ENCODE data around the gene TMED7.

Gene TMED7

DNA sequence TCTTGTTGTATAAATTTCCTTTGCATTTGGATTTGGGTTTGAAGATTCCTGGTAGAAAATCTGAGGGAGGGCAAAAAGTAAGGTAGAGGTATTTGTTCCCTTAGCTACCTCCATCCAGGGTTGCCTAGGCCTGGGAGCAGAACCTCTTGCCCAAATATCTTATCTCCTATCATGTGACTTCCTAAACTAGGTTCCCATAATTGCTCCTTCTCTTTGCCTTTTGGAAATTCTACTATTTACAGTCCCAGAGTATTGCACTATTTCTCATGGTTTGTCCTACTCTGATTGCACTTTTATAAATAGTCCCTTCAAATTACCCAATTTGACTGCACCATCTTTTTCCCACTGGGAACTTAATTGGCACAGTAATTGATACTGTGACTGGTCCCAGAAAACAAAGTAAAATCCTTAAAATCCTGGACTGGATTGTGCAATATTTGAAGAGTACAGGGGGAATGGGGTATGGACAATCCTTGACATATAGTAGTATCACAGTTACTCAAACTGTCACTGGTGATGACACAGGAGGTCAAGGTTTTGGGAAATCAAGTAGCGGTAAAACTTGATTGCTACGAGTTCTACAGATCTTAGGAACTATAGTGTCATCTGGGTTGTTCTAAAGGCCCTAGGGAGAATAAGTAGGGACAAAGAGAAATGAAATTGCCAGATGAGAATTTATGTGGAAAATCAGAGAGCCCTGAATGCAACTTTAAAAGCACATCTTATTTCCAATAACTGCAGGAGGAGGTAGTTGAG, 31.5 kb upstream of the TMED7 start:
- TF ChIP-seq CTCF (IDR thresholded peaks at IDR 0.05), result no peak

DNA sequence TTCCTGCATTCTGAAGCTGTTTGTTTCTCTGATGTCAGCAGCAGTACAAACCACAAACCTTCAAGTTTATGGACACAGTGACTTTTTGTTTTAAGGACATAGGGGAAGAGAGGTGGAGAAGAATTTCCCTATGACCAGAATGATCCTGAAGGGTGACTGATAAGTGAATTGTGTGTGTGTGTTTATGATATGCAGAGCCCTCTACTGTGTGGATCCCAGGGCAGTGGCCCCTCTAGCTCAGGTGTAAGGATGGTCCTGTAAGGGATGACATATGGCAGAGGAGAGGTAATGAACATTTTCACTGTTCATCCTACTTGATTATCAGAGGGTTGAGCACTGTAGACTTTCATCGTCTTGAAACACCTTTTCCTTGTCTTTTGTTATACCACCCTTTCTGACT, 30.6 kb upstream of the TMED7 start:
- no peak for TF ChIP-seq CTCF (IDR thresholded peaks at IDR 0.05)

- TF ChIP-seq CTCF (IDR thresholded peaks at IDR 0.05), result no peak
Measured at GRCh38 chr5:115655994-115656393, 30.2 kb upstream of the TMED7 start.

DNA sequence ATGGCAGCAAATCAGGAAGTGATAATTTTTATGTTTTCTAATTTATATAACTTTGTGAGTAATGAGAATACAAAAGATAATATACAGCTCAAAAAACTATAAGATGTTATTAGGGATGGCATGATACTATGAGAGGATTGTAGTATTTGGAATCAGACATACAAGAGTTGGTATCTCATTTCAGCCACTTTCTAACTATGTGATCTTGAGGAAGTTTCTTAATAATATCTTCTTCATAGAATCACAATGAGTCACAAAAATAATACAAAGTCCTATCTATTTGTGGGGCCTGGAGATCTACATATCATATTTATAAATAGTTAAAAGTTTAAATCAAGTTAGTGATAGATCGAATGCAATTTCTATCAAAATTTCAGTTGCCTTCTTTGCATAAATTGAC, 23.7 kb upstream of the TMED7 start:
- TF ChIP-seq CTCF (IDR thresholded peaks at IDR 0.05), result no peak

- TF ChIP-seq CTCF (IDR thresholded peaks at IDR 0.05), result no peak
Measured at GRCh38 chr5:115648056-115648455, 22.2 kb upstream of the TMED7 start.

DNA sequence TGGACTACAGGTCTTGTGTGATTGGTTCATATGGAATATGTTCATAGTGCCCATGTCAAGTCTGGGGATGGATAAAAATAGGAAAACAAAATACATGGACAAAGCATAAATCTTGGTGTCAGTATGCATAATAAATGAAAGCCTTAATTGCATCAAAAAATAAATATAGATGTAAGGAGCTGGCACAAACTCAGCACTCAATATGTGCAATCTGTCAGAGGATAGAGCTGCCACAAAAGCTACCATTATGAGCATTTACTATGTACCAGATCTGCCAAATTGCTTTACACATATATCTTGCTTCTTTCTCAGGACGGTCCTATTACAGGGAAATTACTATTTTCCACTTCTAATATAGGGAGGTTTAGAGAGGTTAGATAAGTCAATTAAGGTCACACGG, 18.2 kb upstream of the TMED7 start:
- no peak for TF ChIP-seq CTCF (IDR thresholded peaks at IDR 0.05)

DNA sequence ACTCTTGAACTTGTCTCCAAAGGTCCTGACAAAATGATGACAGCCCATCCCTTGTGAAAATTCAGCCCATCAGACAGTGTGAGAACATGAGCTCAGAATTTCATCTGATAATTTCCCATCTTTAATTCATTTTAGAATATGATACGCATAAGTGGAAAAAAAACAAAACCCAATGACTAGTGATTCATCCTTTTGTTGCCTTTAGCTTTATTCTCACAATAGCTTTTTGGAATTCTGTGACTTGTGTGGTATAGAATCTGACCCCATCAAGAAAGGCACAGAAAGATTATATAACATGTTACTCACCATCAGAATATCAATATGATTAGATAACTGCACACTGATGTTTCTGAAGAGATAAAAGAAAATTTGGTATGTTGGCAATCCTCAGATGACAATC, 16.1 kb upstream of the TMED7 start:
- no peak for TF ChIP-seq CTCF (IDR thresholded peaks at IDR 0.05)

- TF ChIP-seq CTCF (IDR thresholded peaks at IDR 0.05), result no peak
Measured at GRCh38 chr5:115640274-115640673, 14.4 kb upstream of the TMED7 start.

Measured in LNCAP (cell line).